SK-N-SH (cell line): ENCODE data around the gene PTBP1. TPM values are rescaled to one million over a fixed set of nuclear protein-coding genes. Genes with fewer than 3 reads are reported as not detected.

Experiments
- CTCF ChIA-PET: fragments of 300-600, 350-600 bp; formaldehyde crosslinking; extraction: SDS; loops from one replicate; lab custom pipeline; 2021; lab: Yijun Ruan, JAX
- POLR2A ChIA-PET: fragments of 350-600 bp; sonication (Branson Sonifier 250); formaldehyde crosslinking; extraction: SDS; loops from one replicate; lab custom pipeline; 2020; ENCODE audit warnings: antibody characterized with exemption, inconsistent platforms; lab: Yijun Ruan, JAX
- DNase-seq: peaks from one replicate; pipeline ENCODE4 v3.0.0; 2012
- H2AFZ ChIP-seq: fragments of 200-600 bp; sonication (generic); 2 replicates; pipeline ENCODE4 v1.8.1; 2016; ENCODE audit warnings: antibody characterized with exemption, mild to moderate bottlenecking, low read depth
- H3F3A ChIP-seq: fragments of 200-600 bp; sonication (generic); replicated peaks from 2 replicates; pipeline ENCODE3; 2016; ENCODE audit warnings: antibody characterized with exemption, mild to moderate bottlenecking; ENCODE audit not compliant: insufficient read depth
- H3K27ac ChIP-seq, 2 experiments: fragments of 200-500 bp in 1 of 2; fragments of 200-600 bp in 1 of 2; sonication (Bioruptor generic) in 1 of 2; sonication (generic), shearing (Covaris generic) in 1 of 2; 2 replicates each; pipeline versions ENCODE4 v1.5.1 to v1.6.1; 2014 to 2016; ENCODE audit warnings: low read depth in 2 of 2, inconsistent platforms in 1 of 2, low read length in 1 of 2, mild to moderate bottlenecking in 1 of 2, mixed read lengths in 1 of 2
- H3K27me3 ChIP-seq: fragments of 200-600 bp; sonication (generic), shearing (Covaris generic); 2 replicates; pipeline ENCODE4 v1.6.1; 2016; ENCODE audit warnings: mixed run types; ENCODE audit not compliant: insufficient read depth
- H3K36me3 ChIP-seq, 2 experiments: fragments of 200-500 bp in 1 of 2; fragments of 200-600 bp in 1 of 2; sonication (Bioruptor generic) in 1 of 2; sonication (generic) in 1 of 2; replicated peaks in 1 of 2; 2 replicates each; pipeline versions ENCODE3 to v1.5.1; 2014 to 2016; ENCODE audit warnings: low read length in 1 of 2, mild to moderate bottlenecking in 1 of 2; ENCODE audit not compliant: insufficient read depth in 2 of 2, control insufficient read depth in 1 of 2
- H3K4me1 ChIP-seq, 2 experiments: fragments of 200-500 bp in 1 of 2; fragments of 200-600 bp in 1 of 2; sonication (Bioruptor generic) in 1 of 2; sonication (generic), shearing (Covaris generic) in 1 of 2; 2 replicates each; pipeline versions ENCODE4 v1.5.1 to v1.6.1; 2014 to 2016; ENCODE audit warnings: low read depth in 1 of 2, low read length in 1 of 2, mixed run types in 1 of 2; ENCODE audit not compliant: insufficient read depth in 2 of 2, control insufficient read depth in 1 of 2
- H3K4me2 ChIP-seq: fragments of 200-600 bp; sonication (generic), shearing (Covaris generic); 2 replicates; pipeline ENCODE4 v1.6.1; 2017; ENCODE audit warnings: mixed run types
- H3K4me3 ChIP-seq, 2 experiments: fragments of 200-500 bp in 1 of 2; fragments of 200-600 bp in 1 of 2; sonication (Bioruptor generic) in 1 of 2; sonication (generic), shearing (Covaris generic) in 1 of 2; 2 replicates each; pipeline versions ENCODE4 v1.5.1 to v1.8.1; 2014 to 2016; ENCODE audit warnings: low read depth in 2 of 2, inconsistent platforms in 1 of 2, low read length in 1 of 2, mild to moderate bottlenecking in 1 of 2, mixed read lengths in 1 of 2, moderate library complexity in 1 of 2
- H3K79me2 ChIP-seq: fragments of 200-600 bp; sonication (generic); 2 replicates; pipeline ENCODE4 v1.8.1; 2017; ENCODE audit warnings: mild to moderate bottlenecking; ENCODE audit not compliant: insufficient read depth
- H3K9ac ChIP-seq: fragments of 200-600 bp; sonication (generic); 2 replicates; pipeline ENCODE4 v1.6.1; 2017; ENCODE audit warnings: mixed run types
- H3K9me2 ChIP-seq: fragments of 200-600 bp; sonication (generic); 2 replicates; pipeline ENCODE4 v1.6.1; 2017; ENCODE audit warnings: mixed run types
- H3K9me3 ChIP-seq: fragments of 200-600 bp; sonication (generic); 2 replicates; pipeline ENCODE4 v1.6.1; 2017; ENCODE audit warnings: mixed run types, mild to moderate bottlenecking, moderate library complexity
- H4K20me1 ChIP-seq: fragments of 200-600 bp; sonication (generic); 2 replicates; pipeline ENCODE4 v1.6.1; 2017; ENCODE audit warnings: mild to moderate bottlenecking, mixed run types; ENCODE audit not compliant: insufficient read depth
- ELF1 ChIP-seq: IDR thresholded peaks from 2 replicates; pipeline ENCODE4 v1.4.0; 2012
- EP300 ChIP-seq, 2 experiments: IDR thresholded peaks; 2 replicates each; pipeline versions ENCODE4 v1.4.0 to v1.6.1; 2012; ENCODE audit warnings: borderline replicate concordance in 1 of 2, low read depth in 1 of 2, low read length in 1 of 2
- EZH2phosphoT487 ChIP-seq: fragments of 200-600 bp; sonication (generic); IDR thresholded peaks from 2 replicates; pipeline ENCODE4 v1.6.1; 2017; ENCODE audit warnings: low read depth, mixed run types, mild to moderate bottlenecking, antibody characterized with exemption, moderate library complexity, borderline replicate concordance
- FOXJ3 ChIP-seq: sonication (generic); formaldehyde crosslinking; IDR thresholded peaks from 2 replicates; pipeline ENCODE4 v1.5.1; 2020; ENCODE audit warnings: mild to moderate bottlenecking, missing genetic modification reagents
- FOXM1 ChIP-seq: IDR thresholded peaks from 2 replicates; pipeline ENCODE4 v1.4.0; 2012; ENCODE audit warnings: low read depth, mild to moderate bottlenecking
- GABPA ChIP-seq: IDR thresholded peaks from 2 replicates; pipeline ENCODE4 v1.4.0; 2012; ENCODE audit warnings: low read depth, mild to moderate bottlenecking
- GATA2 ChIP-seq: sonication (generic); formaldehyde crosslinking; IDR thresholded peaks from 2 replicates; pipeline ENCODE4 v1.5.0; 2020; ENCODE audit warnings: mild to moderate bottlenecking, missing genetic modification reagents
- JUND ChIP-seq: IDR thresholded peaks from 2 replicates; pipeline ENCODE4 v1.4.0; 2012
- MEF2A ChIP-seq: IDR thresholded peaks from 2 replicates; pipeline ENCODE4 v1.4.0; 2012; ENCODE audit warnings: low read depth, borderline replicate concordance
- POLR2AphosphoS5 ChIP-seq: IDR thresholded peaks from 2 replicates; pipeline ENCODE4 v1.6.1; 2012; ENCODE audit warnings: low read depth, low read length
- RAD21 ChIP-seq: IDR thresholded peaks from 2 replicates; pipeline ENCODE4 v1.6.1; 2012; ENCODE audit warnings: mild to moderate bottlenecking, low read length
- RCOR1 ChIP-seq: fragments of 150-350 bp; IDR thresholded peaks from 2 replicates; pipeline ENCODE4 v1.6.1; 2017; ENCODE audit warnings: antibody characterized with exemption, low read length
- TCF12 ChIP-seq: IDR thresholded peaks from 2 replicates; pipeline ENCODE4 v1.4.0; 2012
- TEAD4 ChIP-seq: IDR thresholded peaks from 2 replicates; pipeline ENCODE4 v1.4.0; 2012; ENCODE audit warnings: mild to moderate bottlenecking, borderline replicate concordance; ENCODE audit not compliant: insufficient read depth
- YY1 ChIP-seq: IDR thresholded peaks from 2 replicates; pipeline ENCODE4 v1.4.0; 2012; ENCODE audit warnings: low read depth, mild to moderate bottlenecking
- WGBS: methylation state at CpG from one replicate; pipeline ENCODE4 v1.1.6; 2017; ENCODE audit warnings: low lambda C conversion rate; 5-methylcytosine and 5-hydroxymethylcytosine counted together
- polyA plus RNA-seq, 3 experiments: library from polyadenylated mRNA; depleted of rRNA; stranded (reverse); fragments of >200 nt; gene quantifications; 2 replicates each; pipeline ENCODE4 v1.2.3, GENCODE V29; 2012
- TF ChIP-seq, protein P1 (sequence below): IDR thresholded peaks from 2 replicates; pipeline ENCODE4; 2012
- TF ChIP-seq, protein P2 (sequence below): IDR thresholded peaks from 2 replicates; pipeline ENCODE4 v1.4.0; 2012; ENCODE audit warnings: low read depth
- TF ChIP-seq, protein P3 (sequence below): fragments of 150-350 bp; IDR thresholded peaks from 2 replicates; pipeline ENCODE4 v1.6.1; 2017; ENCODE audit warnings: antibody characterized with exemption, low read length, low read depth, borderline replicate concordance

PTBP1 gene
- polyA plus RNA-seq, 1 of the 3 experiments (the other 2 are of a cell fraction): 243 TPM

DNA sequence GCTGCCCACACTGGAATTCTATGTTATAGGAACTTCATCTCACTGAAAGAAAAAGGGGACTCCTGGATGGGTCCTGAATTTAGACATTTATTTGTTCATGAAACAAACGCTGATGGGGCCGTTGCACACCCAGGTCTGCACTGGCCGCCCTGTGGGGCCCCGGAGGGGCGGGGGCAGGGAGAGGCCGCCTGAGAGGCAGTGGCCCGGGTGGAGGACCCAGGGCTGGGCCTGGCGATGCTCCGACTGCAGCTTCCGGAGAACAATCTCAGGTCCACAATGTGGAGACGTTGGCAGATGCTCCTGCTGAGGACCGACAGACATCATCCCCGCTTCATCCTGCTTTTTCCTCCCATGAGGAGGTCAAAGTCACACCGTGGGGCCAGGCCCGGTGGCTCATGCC is 16.3 kb upstream of the PTBP1 start:
- Histone ChIP-seq H3F3A (no peaks in the 10 kb centered on the region), H3K27ac (no peak overlapping the region)

DNA sequence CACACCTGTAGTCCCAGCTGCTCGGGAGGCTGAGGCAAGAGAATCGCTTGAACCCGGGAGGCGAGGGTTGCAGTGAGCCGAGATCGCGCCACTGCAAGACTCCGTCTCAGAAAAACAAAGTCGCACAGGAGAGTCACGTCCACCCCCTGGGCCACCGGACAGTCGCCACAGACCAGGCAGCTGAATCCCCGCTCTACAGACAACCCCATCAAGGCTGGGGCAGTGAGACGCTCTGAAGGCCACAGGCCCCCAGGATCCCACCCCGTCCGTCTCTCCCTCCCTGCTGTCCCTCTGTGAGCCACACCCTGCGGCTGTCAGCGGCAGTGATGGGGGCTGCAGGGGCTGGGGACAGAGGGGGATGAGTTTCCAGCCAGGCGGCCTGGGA is 15.5 kb upstream of the PTBP1 start:
- Histone ChIP-seq H3K9me3 (no peaks in the 10 kb centered on the region), H3F3A (no peaks in the 10 kb centered on the region), H3K4me3 (no peak overlapping the region), H3K79me2 (no peaks in the 10 kb centered on the region), H4K20me1 (no peaks in the 10 kb centered on the region), H3K4me1 (peaks cover 0 to 6% of the 10 kb centered on the region in 2 experiments; a peak in 1 of 4 replicates), H3K9ac (no peak overlapping the region), H2AFZ (no peak overlapping the region), H3K9me2 (no peaks in the 10 kb centered on the region), H3K27ac (no peak overlapping the region), H3K4me2 (no peak overlapping the region), H3K27me3 (no peaks in the 10 kb centered on the region), H3K36me3 (no peaks in the 10 kb centered on the region)
- CTCF ChIA-PET: interaction anchor here (0.6 to 1.0 kb wide), 2 partner anchors 48 to 136 kb away, joined by 3 to 4 read pairs; no protein-coding TSS in a partner anchor
- POLR2A ChIA-PET: interaction anchor here (0.6 kb wide), 1 partner anchor 10 kb away, joined by 3 read pairs; no protein-coding TSS in a partner anchor
- no peak for DNase-seq
- TF ChIP-seq, protein P1, sequence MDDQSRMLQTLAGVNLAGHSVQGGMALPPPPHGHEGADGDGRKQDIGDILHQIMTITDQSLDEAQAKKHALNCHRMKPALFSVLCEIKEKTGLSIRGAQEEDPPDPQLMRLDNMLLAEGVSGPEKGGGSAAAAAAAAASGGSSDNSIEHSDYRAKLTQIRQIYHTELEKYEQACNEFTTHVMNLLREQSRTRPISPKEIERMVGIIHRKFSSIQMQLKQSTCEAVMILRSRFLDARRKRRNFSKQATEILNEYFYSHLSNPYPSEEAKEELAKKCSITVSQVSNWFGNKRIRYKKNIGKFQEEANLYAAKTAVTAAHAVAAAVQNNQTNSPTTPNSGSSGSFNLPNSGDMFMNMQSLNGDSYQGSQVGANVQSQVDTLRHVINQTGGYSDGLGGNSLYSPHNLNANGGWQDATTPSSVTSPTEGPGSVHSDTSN: no peak
- TF ChIP-seq, protein P2, sequence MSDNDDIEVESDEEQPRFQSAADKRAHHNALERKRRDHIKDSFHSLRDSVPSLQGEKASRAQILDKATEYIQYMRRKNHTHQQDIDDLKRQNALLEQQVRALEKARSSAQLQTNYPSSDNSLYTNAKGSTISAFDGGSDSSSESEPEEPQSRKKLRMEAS: no peak
- TF ChIP-seq RCOR1: no peak
- 92% methylated on average over 15 of the region's 19 CpGs for WGBS

More for the DNA sequence above, 16.3 kb upstream of the PTBP1 start:
- Histone ChIP-seq H3K4me2 (no peak overlapping the region), H3K4me3 (no peak overlapping the region), H3K27me3 (no peaks in the 10 kb centered on the region), H3K9me2 (no peaks in the 10 kb centered on the region), H3K36me3 (no peaks in the 10 kb centered on the region), H4K20me1 (no peaks in the 10 kb centered on the region), H3K9ac (no peak overlapping the region), H3K79me2 (no peaks in the 10 kb centered on the region), H3K9me3 (no peaks in the 10 kb centered on the region), H3K4me1 (peaks cover 0 to 6% of the 10 kb centered on the region in 2 experiments; a peak in 1 of 4 replicates), H2AFZ (no peak overlapping the region)
- ChIA-PET CTCF (no interaction called here), POLR2A (no interaction called here)
- no peak for DNase-seq
- WGBS: 91% methylated on average over 11 of the region's 15 CpGs
- no peak for TF ChIP-seq POLR2AphosphoS5
- no peak for TF ChIP-seq EZH2phosphoT487
- TF ChIP-seq RAD21: no peak
- TF ChIP-seq, protein P3, sequence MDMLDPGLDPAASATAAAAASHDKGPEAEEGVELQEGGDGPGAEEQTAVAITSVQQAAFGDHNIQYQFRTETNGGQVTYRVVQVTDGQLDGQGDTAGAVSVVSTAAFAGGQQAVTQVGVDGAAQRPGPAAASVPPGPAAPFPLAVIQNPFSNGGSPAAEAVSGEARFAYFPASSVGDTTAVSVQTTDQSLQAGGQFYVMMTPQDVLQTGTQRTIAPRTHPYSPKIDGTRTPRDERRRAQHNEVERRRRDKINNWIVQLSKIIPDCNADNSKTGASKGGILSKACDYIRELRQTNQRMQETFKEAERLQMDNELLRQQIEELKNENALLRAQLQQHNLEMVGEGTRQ: no peak
- no peak for TF ChIP-seq FOXM1
- TF ChIP-seq TEAD4: no peak
- TF ChIP-seq FOXJ3 (CRISPR knock-in tag): no peak
- no peak for TF ChIP-seq GATA2 (CRISPR knock-in tag)
- TF ChIP-seq TCF12: no peak
- no peak for TF ChIP-seq JUND
- TF ChIP-seq YY1: no peak
- TF ChIP-seq GABPA: no peak
- no peak for TF ChIP-seq ELF1
- no peak for TF ChIP-seq EP300 (IDR thresholded peaks at IDR 0.05; ENCODE audit: borderline replicate concordance in 1 of 2, low read depth in 1 of 2, low read length in 1 of 2)
- TF ChIP-seq MEF2A: no peak
